Transverse colon (tissue), 4 donors: Measurements from ENCODE around the gene XCL1. TPM values are rescaled to one million over a fixed set of nuclear protein-coding genes. Genes with fewer than 3 reads are reported as not detected.

ENCODE experiments used
- DNase-seq: peaks from one replicate; pipeline ENCODE4 v3.0.0-alpha.2; 2019
- H3K27ac ChIP-seq, 4 donors: fragments of 200-600 bp; sonication (generic); 2 replicates each; pipeline ENCODE4 v1.5.1; 2016 to 2018; ENCODE audit warnings: inconsistent platforms in 4 of 4
- H3K27me3 ChIP-seq: fragments of 200-600 bp; sonication (generic); 2 replicates; pipeline ENCODE4 v1.5.1; 2017; ENCODE audit warnings: inconsistent platforms
- H3K36me3 ChIP-seq, 4 donors: fragments of 200-600 bp; sonication (generic); 2 replicates each; pipeline ENCODE4 v1.5.1; 2017 to 2019; ENCODE audit warnings: inconsistent platforms in 4 of 4
- H3K4me1 ChIP-seq, 4 donors: fragments of 200-600 bp; sonication (generic); 2 replicates each; pipeline ENCODE4 v1.5.1; 2017 to 2020; ENCODE audit warnings: inconsistent platforms in 4 of 4
- H3K4me3 ChIP-seq, 4 donors: fragments of 200-600 bp; sonication (generic); 1 replicate in 1 of 4; 2 replicates in 3 of 4; pipeline versions ENCODE4 v1.5.1 to v1.6.1; 2017 to 2019; ENCODE audit warnings: inconsistent platforms in 4 of 4
- H3K9me3 ChIP-seq, 2 donors: fragments of 200-600 bp; sonication (generic); 2 replicates each; pipeline ENCODE4 v1.5.1; 2017 to 2019; ENCODE audit warnings: inconsistent platforms in 2 of 2
- EP300 ChIP-seq: sonication (generic); formaldehyde crosslinking; IDR thresholded peaks from one replicate; pipeline ENCODE4 v1.6.1; 2017; ENCODE audit warnings: antibody characterized with exemption, low read depth
- POLR2A ChIP-seq: fragments of 450-650 bp; IDR thresholded peaks from one replicate; pipeline ENCODE4 v1.6.1; 2016; ENCODE audit warnings: antibody characterized with exemption, mild to moderate bottlenecking, moderate library complexity
- POLR2AphosphoS5 ChIP-seq, 3 donors: sonication (generic); formaldehyde crosslinking; IDR thresholded peaks; one replicate each; pipeline ENCODE4 v1.6.1; 2016; ENCODE audit warnings: antibody characterized with exemption in 3 of 3
- WGBS, 2 donors: methylation state at CpG; one replicate each; pipeline ENCODE4 v1.1.5; 2018; ENCODE audit warnings: low coverage in 1 of 2; 5-methylcytosine and 5-hydroxymethylcytosine counted together
- in situ Hi-C, 4 donors: fragments of 200-750 bp; cut with MboI; loops; one replicate each; pipeline versions ENCODE4 v1.15.0 to v1.15.1; 2017; ENCODE audit warnings: low sequenced_read_pairs in 3 of 4, low pct_ligation_motif_present in 1 of 4, low pct_unique_long_range_greater_than_20kb in 1 of 4
- intact Hi-C: fragments of 100-400 bp; cut with DNase I; formaldehyde crosslinking; loops from one replicate; pipeline ENCODE4 v1.15.1; 2023; ENCODE audit warnings: low total_unique reads
- total RNA-seq, 4 donors: library from RNA; depleted of rRNA; stranded (reverse); fragments of >200 nt; gene quantifications; one replicate each; pipeline ENCODE4 v1.1.0, GENCODE V29; 2016
- TF ChIP-seq, protein P1 (sequence below), 5 experiments: fragments of 200-600 bp in 3 of 5; fragments of 450-650 bp in 2 of 5; sonication (generic) in 3 of 5; IDR thresholded peaks; 1 replicate in 2 of 5; 2 replicates in 3 of 5; pipeline ENCODE4 v1.5.1; 2016 to 2017; ENCODE audit warnings: antibody characterized with exemption in 5 of 5, inconsistent platforms in 3 of 5, mild to moderate bottlenecking in 2 of 5, moderate library complexity in 1 of 5

XCL1 gene
- total RNA-seq, 4 donors from 2014 or later: 0.32 TPM; not detected in 3

DNA sequence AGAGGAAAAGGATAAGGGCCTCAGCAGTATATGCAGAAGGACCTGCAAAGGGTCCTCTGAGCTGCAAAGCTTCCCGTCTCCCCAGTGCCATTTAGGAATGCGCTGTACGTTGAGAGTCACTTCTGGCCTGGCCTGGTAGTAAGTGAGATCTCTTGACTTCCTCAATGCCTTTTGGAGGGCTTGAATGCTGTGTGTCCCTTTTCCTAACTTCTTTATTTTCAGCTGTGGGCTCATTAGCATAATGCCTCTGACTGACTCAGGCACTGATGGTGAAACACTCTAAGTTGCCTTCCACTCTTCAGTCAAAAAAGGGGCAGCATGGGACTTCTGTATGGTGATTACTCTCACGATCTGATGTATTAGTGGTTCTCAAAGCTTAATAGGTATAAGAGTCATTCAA is 49.9 kb downstream of the XCL1 start:
- no peak for DNase-seq
- Histone ChIP-seq H3K4me3 (no peak overlapping the region), H3K36me3 (no peaks in the 10 kb centered on the region), H3K4me1 (no peaks in the 10 kb centered on the region), H3K27ac (no peak overlapping the region), H3K27me3 (no peaks in the 10 kb centered on the region), H3K9me3 (no peaks in the 10 kb centered on the region)
- 87 to 88% methylated on average over 1 to 4 of the region's 4 CpGs for WGBS, 2 donors
- TF ChIP-seq EP300: no peak
- no peak for TF ChIP-seq POLR2AphosphoS5 (IDR thresholded peaks at IDR 0.05)
- no peak for TF ChIP-seq POLR2A
- TF ChIP-seq, protein P1, sequence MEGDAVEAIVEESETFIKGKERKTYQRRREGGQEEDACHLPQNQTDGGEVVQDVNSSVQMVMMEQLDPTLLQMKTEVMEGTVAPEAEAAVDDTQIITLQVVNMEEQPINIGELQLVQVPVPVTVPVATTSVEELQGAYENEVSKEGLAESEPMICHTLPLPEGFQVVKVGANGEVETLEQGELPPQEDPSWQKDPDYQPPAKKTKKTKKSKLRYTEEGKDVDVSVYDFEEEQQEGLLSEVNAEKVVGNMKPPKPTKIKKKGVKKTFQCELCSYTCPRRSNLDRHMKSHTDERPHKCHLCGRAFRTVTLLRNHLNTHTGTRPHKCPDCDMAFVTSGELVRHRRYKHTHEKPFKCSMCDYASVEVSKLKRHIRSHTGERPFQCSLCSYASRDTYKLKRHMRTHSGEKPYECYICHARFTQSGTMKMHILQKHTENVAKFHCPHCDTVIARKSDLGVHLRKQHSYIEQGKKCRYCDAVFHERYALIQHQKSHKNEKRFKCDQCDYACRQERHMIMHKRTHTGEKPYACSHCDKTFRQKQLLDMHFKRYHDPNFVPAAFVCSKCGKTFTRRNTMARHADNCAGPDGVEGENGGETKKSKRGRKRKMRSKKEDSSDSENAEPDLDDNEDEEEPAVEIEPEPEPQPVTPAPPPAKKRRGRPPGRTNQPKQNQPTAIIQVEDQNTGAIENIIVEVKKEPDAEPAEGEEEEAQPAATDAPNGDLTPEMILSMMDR (IDR thresholded peaks at IDR 0.05): no peak
- intact Hi-C loops (no loop called here), in situ Hi-C loops (no loop called here)

DNA sequence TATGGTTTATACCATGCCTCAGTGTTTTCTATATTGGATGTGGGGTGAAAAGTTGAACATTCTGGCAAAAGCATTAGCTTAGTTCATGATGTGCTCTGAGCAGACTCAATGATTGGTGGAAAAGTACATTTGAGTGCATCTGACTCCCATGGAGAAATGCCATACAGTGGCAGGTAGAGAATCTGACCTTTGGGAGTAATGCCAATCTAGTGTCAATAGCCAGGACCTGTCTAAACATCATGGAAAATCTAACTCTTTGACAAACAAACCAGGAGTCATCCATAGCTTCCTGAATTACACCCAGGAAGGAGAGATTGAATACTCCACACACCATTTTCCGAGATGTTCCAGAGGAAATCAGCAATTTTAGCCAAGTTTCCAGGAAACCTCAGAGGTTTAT is 51.0 kb downstream of the XCL1 start:
- intact Hi-C loops: no loop called here

DNA sequence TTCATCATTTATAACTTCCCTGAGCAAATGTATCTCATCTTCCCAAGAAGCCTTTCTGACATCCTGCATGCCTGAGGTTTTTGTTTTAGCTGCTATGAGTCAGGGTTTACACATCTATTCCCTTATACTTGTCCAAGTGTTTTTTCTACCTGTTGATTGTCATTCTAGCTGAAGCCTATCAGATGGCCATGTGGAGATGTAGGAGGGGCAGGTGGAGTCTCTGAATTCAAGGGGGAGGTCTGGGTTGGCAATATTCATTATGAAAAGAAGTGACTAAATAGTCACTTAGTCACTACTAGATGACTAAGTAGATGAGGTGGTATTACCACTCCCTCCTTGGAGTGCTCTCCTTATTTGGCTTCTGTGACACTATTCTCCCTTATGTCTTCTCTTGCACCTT is 52.4 kb downstream of the XCL1 start:
- no peak overlapping the region for H3K4me3 ChIP-seq
- no peaks in the 10 kb centered on the region for H3K27me3 ChIP-seq
- no peak for DNase-seq
- H3K4me1 ChIP-seq: no peaks in the 10 kb centered on the region
- H3K9me3 ChIP-seq: no peaks in the 10 kb centered on the region
- H3K27ac ChIP-seq: no peak overlapping the region
- TF ChIP-seq, protein P1 (IDR thresholded peaks at IDR 0.05): no peak
- no peak for TF ChIP-seq POLR2A
- no peak for TF ChIP-seq EP300
- no peak for TF ChIP-seq POLR2AphosphoS5 (IDR thresholded peaks at IDR 0.05)
- H3K36me3 ChIP-seq: no peaks in the 10 kb centered on the region
- intact Hi-C loops (no loop called here), in situ Hi-C loops (no loop called here)

More for the DNA sequence above, 51.0 kb downstream of the XCL1 start:
- Histone ChIP-seq H3K9me3 (no peaks in the 10 kb centered on the region), H3K4me1 (no peaks in the 10 kb centered on the region), H3K27ac (no peak overlapping the region), H3K36me3 (no peaks in the 10 kb centered on the region), H3K4me3 (no peak overlapping the region), H3K27me3 (no peaks in the 10 kb centered on the region)
- WGBS, 2 donors: 80 to 81% methylated on average over 1 of the region's 1 CpG
- no peak for DNase-seq
- no peak for TF ChIP-seq POLR2A
- TF ChIP-seq POLR2AphosphoS5 (IDR thresholded peaks at IDR 0.05): no peak
- TF ChIP-seq EP300: no peak
- TF ChIP-seq, protein P1 (IDR thresholded peaks at IDR 0.05): no peak
- in situ Hi-C loops: no loop called here

DNA sequence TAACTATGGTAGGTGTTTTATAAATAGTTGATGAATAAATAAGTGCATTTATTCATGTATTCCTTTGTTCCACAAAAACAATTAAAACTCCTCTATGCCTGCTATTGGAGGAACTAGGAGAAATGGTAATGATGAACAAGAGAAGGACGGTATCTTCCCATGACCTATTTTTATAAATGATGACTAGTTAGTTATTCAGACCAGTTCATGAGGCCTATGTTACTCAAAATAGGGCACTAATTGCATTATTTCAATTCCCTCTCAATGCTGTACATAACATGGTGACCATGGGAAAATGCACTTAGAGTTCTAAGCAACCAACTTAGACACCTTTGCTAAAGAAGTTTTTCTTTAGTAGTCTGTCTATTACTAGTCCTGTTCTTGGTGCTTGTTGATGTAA is 53.1 kb downstream of the XCL1 start:
- Histone ChIP-seq H3K36me3 (no peaks in the 10 kb centered on the region), H3K9me3 (no peaks in the 10 kb centered on the region), H3K4me3 (no peak overlapping the region), H3K27me3 (no peaks in the 10 kb centered on the region), H3K27ac (no peak overlapping the region), H3K4me1 (no peaks in the 10 kb centered on the region)
- no peak for DNase-seq
- TF ChIP-seq EP300: no peak
- no peak for TF ChIP-seq POLR2AphosphoS5 (IDR thresholded peaks at IDR 0.05)
- TF ChIP-seq, protein P1 (IDR thresholded peaks at IDR 0.05): no peak
- no peak for TF ChIP-seq POLR2A
- in situ Hi-C loops: no loop called here
- intact Hi-C loops: no loop called here
- WGBS, 2 donors: 97 to 100% methylated on average over 1 of the region's 1 CpG

Other genes with a start within 250 kb of the XCL1 start
- gene XCL2, start 32.6 kb upstream of the XCL1 start, total RNA-seq: 1 to 10 TPM in 2 of 4 donors, not detected in 2; 1.7 to 4.5 TPM
- gene DPT, start 152.6 kb downstream of the XCL1 start, total RNA-seq: 100 to 1,000 TPM in 1 of 4 donors, 10 to 100 TPM in 3; 25.8 to 122 (median 59.8) TPM